Stimulated activated CD8-positive, alpha-beta memory T cell treated with anti-CD3 and anti-CD28 coated beads, Interleukin-15, amount 100 ng/mL, for 4 hours (primary cell): ENCODE measurements around the gene HDAC7.
"Not testable (repeated sequence)": the region's sequence is repeated elsewhere in the genome, so short reads cannot be mapped to it uniquely, and the experiment has no call there.

Experiments used
- DNase-seq, 2 donors: peaks; one replicate each; pipeline ENCODE4 v3.0.0-alpha.2; 2020; ENCODE audit warnings: low read depth in 2 of 2

HDAC7 gene

DNA sequence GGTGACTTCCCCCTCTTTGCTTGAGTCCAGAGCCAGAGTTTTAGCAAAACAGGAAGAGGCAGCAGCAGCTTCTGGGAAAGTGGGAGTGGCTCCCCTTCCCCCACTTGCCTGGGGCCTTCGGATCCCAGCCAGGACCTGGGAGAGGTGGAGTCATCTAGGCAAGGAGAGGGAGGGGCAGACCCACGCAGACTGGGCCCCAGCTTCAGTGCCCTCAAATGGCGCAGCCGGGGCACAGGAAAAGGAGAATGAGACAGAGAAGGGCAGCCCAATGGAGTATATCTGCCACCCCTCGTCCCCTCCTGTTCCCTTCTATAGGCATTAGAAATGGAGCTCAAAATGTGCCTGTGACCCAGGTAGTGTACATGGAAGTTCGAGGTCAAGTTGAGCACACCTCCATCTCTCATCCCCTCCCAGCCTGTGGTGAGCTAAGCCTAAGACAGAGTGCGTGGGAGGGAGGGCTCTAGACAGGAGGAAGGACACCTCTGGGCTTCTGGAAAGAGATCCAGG lies 9.3 kb upstream of the HDAC7 start:
- no peak for DNase-seq

DNA sequence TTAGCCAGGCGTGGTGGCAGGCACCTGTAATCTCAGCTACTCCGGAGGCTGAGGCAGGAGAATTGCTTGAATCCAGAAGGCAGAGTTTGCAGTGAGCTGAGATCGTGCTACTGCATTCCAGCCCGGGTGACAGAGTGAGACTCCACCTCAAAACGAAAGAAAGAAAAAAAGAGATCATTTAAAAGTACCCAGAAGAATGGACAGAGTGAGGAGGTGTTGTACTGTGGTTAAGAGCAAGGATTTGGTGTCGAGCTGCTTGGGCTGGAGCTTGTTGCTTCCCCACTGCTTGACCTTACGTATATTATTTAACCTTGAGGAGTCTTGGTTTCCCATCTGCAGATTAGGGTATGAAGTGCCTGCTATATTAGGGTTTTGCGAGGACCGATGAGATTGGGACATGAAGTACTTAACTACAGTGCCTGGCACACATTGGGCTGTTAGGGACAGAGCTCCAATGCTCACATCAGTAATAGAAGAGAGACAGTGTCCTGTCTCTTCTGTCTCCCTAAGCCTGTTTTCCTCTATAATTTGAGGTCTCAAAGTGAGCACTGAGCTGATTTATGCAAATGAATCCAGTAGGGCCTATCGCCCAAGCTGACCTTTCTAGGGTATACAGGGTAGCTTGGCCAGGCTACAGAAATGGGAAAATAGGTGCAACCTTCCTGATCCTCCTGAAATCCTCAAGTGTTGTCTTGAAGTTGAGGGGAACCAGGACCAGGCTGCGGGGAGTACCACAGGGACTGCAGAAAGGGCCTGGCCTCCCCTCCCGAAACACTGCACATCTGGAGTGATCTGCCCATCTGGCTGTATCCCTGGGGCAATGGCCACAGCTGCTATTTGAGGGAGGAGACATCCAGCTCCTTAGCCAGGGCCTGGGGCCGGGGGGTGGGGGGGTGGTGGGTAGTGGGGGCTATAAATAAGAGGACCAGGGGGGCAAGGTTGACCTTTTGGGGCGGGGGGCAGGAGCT lies 8.6 kb upstream of the HDAC7 start:
- no peak for DNase-seq

DNA sequence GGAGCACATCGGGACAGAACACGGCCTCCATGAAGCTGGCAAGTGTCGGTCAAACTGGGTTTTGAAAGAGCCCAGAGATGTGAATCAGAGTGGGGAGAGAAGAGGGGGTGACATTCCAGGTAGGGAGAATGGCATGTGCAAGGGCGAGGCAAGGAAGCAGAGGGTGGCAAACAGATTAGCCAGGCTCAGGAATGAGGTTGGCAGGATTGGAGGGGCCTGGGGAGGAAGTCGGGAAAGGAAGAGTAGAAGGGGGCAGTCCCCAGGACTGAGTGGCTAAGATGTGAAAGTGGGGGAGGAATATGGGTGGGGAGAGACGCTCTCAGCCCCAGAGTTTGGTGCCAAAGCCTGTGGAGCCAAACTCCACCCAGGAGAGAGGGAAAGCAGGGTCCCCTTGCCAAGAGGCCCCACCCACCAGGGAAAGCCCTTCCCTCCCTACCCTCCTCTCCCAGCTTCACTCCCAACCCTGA lies 5.5 kb upstream of the HDAC7 start:
- DNase-seq: no peak

DNA sequence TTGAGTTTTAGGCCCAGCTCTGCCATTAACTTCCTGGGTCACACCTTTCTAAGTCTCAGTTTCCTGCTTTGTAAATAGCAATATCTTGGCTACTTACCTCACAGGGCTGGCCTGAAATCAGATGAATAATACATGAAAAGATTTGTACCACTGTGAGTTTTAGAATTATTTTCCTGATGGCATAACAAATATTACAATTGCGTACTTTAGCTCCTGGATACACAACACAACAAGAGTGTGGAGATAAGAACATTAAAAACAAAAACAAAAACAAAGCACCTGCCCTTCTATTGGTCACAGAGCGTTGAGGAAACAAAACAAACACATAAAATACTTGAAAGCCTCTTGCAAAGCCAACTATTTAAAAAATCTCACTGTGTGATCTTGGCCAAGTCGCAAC lies 4.9 kb upstream of the HDAC7 start:
- no peak for DNase-seq

DNA sequence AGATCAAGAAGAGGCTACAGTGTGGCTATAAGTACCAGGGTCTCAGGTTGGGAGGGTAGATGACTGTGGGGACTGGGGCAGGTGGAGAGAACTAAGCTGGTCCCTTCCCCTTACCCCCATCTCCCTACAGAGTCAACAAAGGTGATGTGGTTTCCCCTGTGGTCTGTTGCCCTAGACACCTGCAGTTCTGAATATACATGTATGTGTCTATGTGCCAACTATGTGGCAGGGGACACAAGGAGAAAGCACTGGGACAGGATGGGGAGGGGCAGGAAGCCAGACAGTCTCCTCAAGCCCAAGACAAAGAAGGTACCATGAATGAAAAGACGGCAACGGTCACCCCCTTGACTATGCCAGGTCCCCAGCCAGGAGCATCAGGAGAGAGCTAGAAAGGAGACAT lies 4.5 kb upstream of the HDAC7 start:
- no peak for DNase-seq

DNA sequence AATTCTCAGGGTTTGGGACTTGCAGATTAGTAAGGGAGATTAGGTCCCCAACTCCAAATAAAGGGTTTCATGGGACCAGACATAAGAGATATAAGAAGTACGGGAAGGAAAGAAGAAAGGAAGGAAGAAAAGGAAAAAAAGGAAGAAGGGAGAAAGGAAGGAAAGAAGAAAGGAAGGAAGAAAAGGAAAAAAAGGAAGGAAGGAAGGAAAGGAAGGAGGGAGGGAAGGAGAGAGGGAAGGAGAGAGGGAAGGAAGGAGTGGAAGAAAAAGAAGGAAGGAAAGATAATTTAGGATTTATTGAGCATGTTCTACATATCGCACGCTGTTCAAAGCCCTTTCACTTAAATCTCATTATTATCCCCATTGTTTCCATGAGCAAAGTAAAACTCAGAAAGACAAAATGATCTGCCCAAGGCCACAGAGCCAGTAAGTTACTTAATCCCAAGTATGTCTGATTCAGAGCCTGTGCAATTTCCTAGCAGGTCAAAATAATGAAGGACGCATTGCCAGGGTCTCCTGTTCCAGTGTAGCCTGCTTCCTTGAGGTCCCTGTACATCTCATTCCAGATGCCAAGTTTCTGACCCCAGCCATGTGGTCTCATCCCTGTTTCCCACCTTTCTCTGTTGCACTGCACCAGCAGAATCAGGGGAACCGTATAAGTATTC lies 3.9 kb upstream of the HDAC7 start:
- no peak for DNase-seq

DNA sequence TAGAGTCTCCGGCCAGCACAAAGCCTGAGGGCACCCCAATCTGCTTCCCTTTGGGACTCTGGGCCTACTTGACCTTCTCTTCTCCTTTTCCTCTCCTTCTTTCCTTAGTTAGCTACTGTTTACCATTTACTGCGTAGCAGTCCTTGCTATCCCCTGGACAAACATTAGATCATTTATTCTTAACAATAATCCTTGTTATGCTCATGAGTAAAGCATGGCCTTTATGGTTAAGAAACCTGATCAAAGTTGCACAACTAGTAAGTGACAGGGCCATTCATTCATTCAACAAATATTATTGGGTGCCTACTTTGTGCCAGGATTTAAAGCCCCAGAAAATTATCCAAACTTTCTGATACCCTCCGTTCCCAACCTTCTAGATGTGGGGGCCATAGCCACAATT lies 3.2 kb upstream of the HDAC7 start:
- DNase-seq: no peak

DNA sequence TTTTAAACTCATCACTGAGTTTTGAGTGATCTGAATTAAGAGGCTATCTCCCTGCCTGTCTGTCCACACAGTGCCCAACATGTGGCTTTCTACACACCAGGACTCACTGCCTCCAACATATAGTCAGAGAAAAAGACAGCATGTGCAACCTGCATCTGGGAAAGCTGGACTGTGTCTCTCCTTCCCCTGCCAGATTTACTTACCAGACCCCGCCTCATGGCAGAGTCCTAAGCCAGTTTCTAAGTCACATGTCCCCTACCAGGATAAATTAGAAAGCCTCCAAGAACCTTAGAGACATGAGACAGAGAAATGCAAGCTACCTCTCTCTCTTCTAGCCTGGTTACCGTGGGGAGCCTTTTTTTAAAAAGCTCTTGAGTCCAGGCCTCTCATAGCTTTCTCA lies 2.7 kb upstream of the HDAC7 start:
- no peak for DNase-seq

DNA sequence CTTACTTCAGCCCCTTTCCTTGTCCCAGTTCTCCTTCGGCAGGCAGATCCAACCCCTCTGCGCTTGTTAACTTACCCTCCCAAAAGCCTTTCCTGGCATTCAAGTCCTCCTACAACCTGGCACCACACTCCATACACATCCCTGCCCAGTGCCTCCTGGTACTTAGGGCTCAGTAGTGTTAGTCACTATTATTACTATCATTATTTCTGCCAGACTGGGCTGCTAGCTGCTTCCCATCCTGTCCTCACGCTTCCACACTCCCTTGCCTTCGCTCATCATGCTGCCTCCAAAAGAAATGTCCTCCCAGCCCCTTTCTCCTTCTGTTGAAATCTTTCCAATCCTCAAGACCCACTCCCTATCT lies 1.6 kb upstream of the HDAC7 start:
- no peak for DNase-seq

DNA sequence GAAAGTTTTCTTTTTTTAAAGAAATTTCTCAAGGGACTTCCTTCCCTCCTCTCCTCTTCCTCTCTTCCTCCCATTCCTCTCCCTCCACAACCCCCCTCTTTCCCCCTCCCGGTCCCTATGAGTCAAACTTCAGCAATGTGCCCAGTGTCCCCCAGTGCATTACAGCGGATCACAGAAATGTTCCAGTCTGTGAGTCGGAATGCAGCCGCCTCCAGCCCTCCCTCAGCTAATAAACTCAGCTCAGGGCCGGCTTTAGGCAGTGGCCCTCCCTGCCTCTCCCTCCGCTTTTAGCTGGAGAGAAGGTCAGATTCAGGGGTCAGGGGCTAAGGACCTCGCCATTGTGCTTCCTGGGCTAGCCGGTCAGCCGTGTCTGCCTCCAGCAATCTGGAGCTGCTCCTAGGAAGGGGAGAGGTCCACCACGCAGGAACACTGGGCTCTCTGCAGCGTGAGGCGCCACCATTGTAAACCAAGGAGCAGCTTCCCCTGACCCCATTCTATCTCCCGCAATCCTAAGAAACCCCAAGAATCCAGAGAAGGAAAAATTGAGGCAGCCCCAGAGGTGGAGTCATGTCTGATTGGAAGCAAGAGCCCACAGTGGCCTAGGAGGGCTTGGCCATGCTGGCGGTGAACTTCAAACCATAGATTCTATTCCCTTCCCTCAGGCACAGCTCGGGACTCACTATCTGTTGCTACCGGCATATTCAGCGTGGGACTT lies 1.1 kb upstream of the HDAC7 start:
- no peak for DNase-seq

DNA sequence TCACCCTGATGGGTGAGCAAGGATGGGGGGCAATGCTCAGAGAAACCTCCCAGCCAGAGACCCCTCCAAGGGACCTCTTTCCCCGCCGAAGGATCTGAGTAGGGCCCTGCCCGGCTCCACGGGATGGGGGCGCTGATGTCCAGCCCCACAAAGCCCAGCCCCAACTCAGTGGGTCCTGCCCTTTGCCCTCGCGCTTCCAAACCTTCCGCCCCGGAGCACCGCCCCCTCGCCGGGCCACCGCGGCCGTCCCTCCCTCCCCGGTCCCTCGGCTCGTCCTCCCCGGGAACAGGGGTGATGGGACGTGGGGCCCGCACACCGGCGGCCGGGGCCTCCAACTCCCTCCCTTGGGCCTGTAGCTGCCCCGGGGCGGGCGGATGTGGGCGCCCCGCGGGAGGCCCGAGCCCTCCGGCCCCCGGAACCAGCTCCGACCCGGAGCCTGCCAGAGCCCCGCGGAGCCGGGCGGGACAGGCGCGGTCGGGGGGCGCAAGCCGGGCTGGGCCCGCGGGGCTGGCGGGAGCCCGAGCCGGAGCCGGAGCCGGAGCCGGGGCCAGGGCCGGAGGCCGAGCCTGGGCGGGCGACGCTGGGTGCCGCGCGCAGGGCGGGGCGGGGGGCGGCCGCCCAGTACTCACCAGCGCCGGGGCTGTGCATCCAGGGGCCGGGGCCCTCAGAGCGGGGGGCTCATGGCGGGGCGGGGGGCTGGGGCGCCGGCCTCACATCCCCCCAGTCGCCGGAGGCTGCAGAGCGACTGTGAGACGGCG lies 386 bp downstream of the HDAC7 start:
- no peak for DNase-seq

DNA sequence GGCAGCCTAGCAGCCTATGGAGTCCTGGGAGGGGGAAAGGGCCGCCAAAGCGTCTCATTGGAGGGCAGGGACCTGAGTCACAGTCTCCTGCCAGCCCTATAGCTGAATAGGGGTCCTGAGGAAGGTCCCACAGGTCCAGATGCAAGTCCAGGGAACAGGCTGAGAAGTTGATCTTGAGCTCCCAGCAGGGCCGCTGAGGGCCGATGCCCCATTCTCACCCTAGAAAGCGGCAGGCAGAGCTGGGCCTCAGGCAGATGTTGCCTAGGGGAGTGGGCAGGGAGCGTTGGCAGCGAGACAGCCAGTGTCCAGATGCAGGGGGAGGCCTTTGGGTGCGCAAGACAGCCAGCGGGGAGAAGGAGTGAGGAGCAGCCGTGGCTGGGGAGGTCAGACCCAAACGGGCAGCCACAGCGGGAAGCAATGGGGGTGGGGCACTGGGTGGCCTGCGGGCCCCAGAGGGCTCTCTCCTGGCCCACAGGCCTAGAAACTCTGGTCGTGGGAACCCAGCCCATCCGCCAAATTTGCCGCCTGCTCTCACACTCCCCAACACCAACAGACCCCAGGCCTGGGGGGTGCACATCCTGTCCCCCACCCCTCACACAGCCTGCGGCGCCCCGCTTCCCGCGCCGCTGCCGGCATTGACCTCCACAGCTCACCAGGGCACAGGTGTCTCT lies 1.1 kb downstream of the HDAC7 start:
- no peak for DNase-seq

DNA sequence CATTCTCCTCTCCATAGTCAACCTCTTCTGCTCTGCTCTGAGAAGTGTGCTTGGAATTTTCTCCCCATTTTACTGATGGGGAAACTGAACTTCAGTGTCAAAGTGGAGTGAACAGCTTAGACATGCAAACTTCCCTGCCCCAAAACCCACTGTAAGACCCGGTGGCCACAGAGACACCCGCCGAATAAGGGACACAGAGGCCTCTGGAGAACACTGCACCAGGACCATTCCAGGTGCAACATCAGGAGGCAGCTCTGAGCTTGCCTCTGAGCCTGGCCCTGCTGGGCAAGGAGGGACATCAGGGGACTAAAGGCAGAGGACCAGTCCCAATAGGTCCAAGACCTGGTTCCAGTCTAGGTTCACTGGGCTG lies 1.7 kb downstream of the HDAC7 start:
- no peak for DNase-seq

DNA sequence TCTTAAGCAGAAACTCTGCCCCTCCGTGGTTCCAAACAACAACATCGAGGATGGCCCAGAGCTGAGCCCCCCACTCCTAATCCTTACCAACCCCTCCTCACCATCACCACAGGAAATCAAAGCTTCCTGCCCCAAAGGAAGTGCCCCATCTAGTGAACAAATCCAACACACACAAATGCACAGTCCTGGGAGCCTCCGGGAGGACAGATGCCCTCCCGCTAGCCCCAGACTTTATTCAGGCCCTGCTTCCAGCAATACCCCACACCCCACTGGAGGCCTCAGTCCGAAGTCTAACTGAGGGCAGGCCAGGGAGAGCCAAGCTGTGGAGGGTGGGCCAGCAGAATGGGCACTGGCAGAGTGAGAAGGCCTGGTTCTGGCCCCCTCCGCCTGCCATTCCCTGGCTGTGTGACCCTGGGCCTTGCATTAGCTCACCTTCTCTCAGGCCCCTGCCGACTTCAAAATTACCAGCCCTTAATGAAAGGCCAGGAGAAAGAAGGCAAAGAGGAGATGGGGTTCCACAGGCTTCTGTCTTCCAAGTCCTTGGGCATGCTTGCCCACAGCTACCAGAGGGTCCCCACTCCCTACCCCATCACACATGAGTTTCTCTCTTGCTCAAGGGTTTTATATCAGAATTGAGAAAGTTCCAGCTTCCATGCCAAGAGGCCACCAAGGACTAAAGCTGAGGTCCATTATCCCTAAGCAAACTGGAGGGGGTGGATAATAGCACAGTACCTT lies 2.3 kb downstream of the HDAC7 start:
- no peak for DNase-seq

DNA sequence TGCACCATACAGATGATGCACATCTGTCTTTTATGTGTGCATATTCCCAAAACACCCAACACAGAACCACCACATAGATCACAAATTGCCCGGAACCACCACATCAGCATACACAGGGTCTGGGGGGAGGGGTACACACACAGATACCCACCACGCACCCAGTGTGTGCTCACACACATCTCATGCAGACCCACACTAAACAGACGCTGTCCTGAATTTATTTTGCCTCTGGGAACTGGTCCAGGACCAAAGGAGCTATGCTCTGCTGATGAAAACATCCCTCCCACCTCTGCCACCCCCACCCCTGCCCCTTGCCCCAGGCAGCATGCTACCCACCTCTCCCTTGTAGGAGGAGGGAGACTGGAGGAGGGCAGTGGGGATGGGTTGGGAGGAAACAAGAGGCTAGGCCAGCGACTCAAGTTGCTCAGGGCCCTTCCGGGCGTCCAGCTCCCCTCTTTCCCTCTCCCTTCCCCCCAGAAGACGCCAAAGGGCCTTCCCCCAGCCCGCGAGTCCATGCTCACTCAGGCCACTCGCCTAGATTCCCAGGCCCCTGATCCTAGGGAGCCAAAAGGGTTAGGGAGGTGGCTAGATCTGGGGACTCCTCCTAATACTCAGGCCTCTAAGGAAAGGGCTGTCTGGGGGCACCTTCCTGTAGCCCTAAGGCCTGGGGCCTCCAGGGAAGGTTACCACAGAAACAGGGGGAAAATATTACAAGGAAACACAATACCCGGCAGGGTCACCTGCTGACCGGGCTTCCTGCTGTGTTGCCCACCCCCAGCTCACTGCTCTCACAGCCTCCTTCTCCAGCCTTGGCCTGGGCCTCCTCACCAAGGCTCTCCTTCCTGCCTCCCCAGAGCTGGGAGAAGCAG lies 3.1 kb downstream of the HDAC7 start:
- DNase-seq: no peak

DNA sequence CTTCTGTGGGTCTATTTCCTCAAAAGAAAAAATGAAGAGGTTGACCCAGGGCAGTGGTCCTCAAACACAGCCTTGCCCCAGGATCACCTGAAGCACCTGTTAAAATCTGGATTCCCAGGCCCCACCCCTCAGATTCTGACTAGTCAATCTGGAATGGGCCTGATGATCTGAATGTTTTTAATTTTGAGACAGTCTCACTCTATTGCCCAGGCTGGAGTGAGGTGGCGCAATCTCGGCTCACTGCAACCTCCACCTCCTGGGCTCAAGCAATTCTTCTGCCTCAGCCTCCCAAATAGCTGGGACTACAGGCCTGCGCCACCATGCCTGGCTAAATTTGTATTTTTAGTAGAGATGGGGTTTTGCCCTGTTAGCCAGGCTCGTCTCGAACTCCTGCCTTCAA lies 4.3 kb downstream of the HDAC7 start:
- DNase-seq: not testable (repeated sequence)

DNA sequence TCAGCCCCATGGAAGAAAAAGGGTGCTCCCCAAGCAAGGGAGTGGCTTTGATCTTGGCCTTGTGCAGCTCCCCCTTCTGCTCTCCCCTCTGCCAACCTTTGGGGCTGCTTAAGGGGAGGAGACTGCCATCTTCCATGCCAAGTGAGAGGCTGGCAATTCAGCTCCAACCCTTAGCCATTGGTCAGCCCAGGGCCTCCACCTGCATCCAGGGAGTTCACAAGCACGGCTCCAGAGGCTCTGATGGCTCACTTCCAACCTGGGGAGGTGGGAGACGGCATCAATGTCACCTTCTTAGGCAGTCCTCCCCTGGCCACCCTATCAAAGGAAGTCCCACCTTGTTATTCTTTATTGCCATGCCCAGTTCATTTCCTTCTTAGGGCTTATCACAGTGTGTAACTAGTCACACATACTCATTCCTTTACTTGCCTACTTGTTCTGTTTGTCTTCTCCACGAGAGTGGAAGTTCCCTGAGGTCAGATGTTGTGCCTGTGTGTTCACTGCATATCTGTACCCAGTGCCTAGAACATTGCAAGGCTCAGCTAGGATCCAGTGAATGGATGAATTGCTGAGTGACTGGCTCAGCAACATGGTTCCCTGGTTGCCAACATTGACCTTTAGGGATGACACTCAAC lies 5.0 kb downstream of the HDAC7 start:
- DNase-seq: no peak

DNA sequence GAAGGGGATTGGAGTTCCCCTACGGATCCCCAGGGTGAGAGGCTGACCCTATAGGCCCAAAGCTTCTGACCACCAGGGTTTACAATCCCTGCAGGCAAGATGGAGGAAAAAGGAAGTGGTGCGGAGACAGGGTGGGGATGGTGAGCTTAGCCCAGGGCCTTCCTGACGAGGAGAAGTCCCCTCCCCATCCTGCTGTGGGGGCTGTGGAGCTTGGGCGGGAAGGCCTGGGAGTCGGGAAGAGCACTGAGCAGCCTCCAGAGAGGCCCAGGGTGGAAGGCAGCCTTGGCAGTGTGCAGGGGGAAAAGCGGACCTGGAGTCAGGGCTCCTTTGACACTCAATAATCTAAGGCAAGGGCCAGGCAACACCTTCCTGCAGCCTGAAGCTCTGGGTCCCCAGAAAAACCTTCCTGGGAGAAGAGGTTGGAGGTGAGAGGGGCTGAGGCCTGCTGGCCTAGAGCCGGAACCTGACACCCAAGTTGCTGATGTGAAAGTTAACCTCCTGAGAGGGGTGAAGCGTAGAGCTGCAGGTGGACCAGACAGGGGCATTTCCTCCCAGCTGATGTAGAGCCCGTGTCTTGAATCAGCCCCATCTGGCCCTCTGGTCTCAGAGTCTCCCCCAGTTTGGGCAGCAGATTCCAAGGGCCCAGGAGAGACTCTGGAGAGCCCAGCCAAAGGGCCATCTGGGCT lies 6.0 kb downstream of the HDAC7 start:
- no peak for DNase-seq
